Thyroid gland (tissue), 4 donors: Measurements from ENCODE around the gene CACNA1G. TPM values are rescaled to one million over a fixed set of nuclear protein-coding genes. Genes with fewer than 3 reads are reported as not detected.

ENCODE experiments used
- DNase-seq, 2 donors: peaks; one replicate each; pipeline ENCODE4 v3.0.0-alpha.2; 2019
- H3K27ac ChIP-seq, 3 donors: fragments of 200-600 bp; sonication (generic); 1 replicate in 2 of 3; 2 replicates in 1 of 3; pipeline ENCODE4 v1.5.1; 2016 to 2019; ENCODE audit warnings: mild to moderate bottlenecking in 1 of 3, moderate library complexity in 1 of 3
- H3K27me3 ChIP-seq: fragments of 200-600 bp; sonication (generic); one replicate; pipeline ENCODE4 v1.5.1; 2019
- H3K36me3 ChIP-seq, 2 donors: fragments of 200-600 bp; sonication (generic); one replicate each; pipeline ENCODE4 v1.5.1; 2016 to 2019
- H3K4me1 ChIP-seq, 2 donors: fragments of 200-600 bp; sonication (generic); one replicate each; pipeline ENCODE4 v1.5.1; 2017 to 2019
- H3K4me3 ChIP-seq, 3 donors: fragments of 200-600 bp; sonication (generic); replicated peaks in 1 of 3; 1 replicate in 2 of 3; 2 replicates in 1 of 3; pipeline ENCODE4 v1.5.1; 2016; ENCODE audit warnings: mild to moderate bottlenecking in 1 of 3
- H3K9me3 ChIP-seq: fragments of 200-600 bp; sonication (generic); one replicate; pipeline ENCODE4 v1.5.1; 2017
- CTCF ChIP-seq, 6 experiments: fragments of 200-600 bp in 3 of 6; fragments of 450-650 bp in 3 of 6; sonication (generic) in 3 of 6; IDR thresholded peaks; one replicate each; pipeline ENCODE4 v1.5.1; 2016 to 2019; ENCODE audit warnings: antibody characterized with exemption in 6 of 6, mild to moderate bottlenecking in 2 of 6, inconsistent platforms in 1 of 6, moderate library complexity in 1 of 6
- POLR2A ChIP-seq, 2 donors: fragments of 450-650 bp; IDR thresholded peaks; one replicate each; pipeline ENCODE4 v1.6.1; 2017; ENCODE audit warnings: antibody characterized with exemption in 2 of 2, mild to moderate bottlenecking in 2 of 2, moderate library complexity in 1 of 2
- WGBS, 2 donors: methylation state at CpG; one replicate each; pipeline ENCODE4 v1.1.5; 2017; 5-methylcytosine and 5-hydroxymethylcytosine counted together
- intact Hi-C: fragments of 100-400 bp; cut with DNase I; formaldehyde crosslinking; loops from one replicate; pipeline ENCODE4 v1.15.1; 2023
- total RNA-seq, 4 donors: library from RNA; depleted of rRNA; stranded (reverse); fragments of >200 nt; gene quantifications; one replicate each; pipeline ENCODE4 v1.2.3, GENCODE V29; 2016

Gene CACNA1G
- total RNA-seq, 4 donors from 2014 or later, result 0.13 to 3.3 (median 0.52) TPM

GRCh38 chr17:50675190-50675589 is 114.7 kb downstream of the CACNA1G start:
- TF ChIP-seq POLR2A (IDR thresholded peaks at IDR 0.05), result no peak
- no peak for TF ChIP-seq CTCF (IDR thresholded peaks at IDR 0.05)
- 59 to 68% methylated on average over 3 of the region's 3 CpGs for WGBS, 2 donors
- Histone ChIP-seq H3K4me1 (no peaks in the 10 kb centered on the region), H3K27ac (no peak overlapping the region), H3K9me3 (no peaks in the 10 kb centered on the region), H3K36me3 (no peaks in the 10 kb centered on the region), H3K27me3 (no peaks in the 10 kb centered on the region), H3K4me3 (no peak overlapping the region)
- no peak for DNase-seq
- intact Hi-C loops, result no loop called here

- intact Hi-C loops, result no loop called here
Measured at GRCh38 chr17:50675627-50676026, 115.1 kb downstream of the CACNA1G start.

GRCh38 chr17:50676065-50676975 is 115.8 kb downstream of the CACNA1G start:
- DNase-seq, result no peak
- H3K27me3 ChIP-seq, result no peaks in the 10 kb centered on the region
- no peaks in the 10 kb centered on the region for H3K4me1 ChIP-seq
- TF ChIP-seq POLR2A (IDR thresholded peaks at IDR 0.05) (no peak), CTCF (IDR thresholded peaks at IDR 0.05) (no peak)
- intact Hi-C loops, result no loop called here
- H3K36me3 ChIP-seq, result no peaks in the 10 kb centered on the region
- no peak overlapping the region for H3K27ac ChIP-seq
- H3K9me3 ChIP-seq, result no peaks in the 10 kb centered on the region
- no peak overlapping the region for H3K4me3 ChIP-seq
- WGBS, 2 donors, result 87 to 92% methylated on average over 22 to 24 of the region's 24 CpGs

More at GRCh38 chr17:50675627-50676026, 115.1 kb downstream of the CACNA1G start:
- DNase-seq, result no peak
- Histone ChIP-seq H3K4me1 (no peaks in the 10 kb centered on the region), H3K4me3 (no peak overlapping the region), H3K27ac (no peak overlapping the region), H3K27me3 (no peaks in the 10 kb centered on the region), H3K36me3 (no peaks in the 10 kb centered on the region), H3K9me3 (no peaks in the 10 kb centered on the region)
- 95 to 99% methylated on average over 7 of the region's 7 CpGs for WGBS, 2 donors
- TF ChIP-seq CTCF (IDR thresholded peaks at IDR 0.05) (no peak), POLR2A (IDR thresholded peaks at IDR 0.05) (no peak)

Other genes with a start within 250 kb of the CACNA1G start
- 10 to 100 TPM; 22.4 to 33.4 (median 28.8) TPM for gene XYLT2, start 214.6 kb upstream of the CACNA1G start, total RNA-seq
- 100 to 1,000 TPM in 1 of 4 donors, 10 to 100 TPM in 3; 44.6 to 115 (median 80.8) TPM for gene MRPL27, start 187.5 kb upstream of the CACNA1G start, total RNA-seq
- gene EME1, start 187.5 kb upstream of the CACNA1G start, total RNA-seq, result under 1 TPM in 2 of 4 donors, not detected in 2; 0.27 to 0.93 TPM
- gene LRRC59, start 163.2 kb upstream of the CACNA1G start, total RNA-seq, result 10 to 100 TPM; 57.4 to 91.0 (median 77.5) TPM
- 100 to 1,000 TPM in 3 of 4 donors, 10 to 100 TPM in 1; 97.3 to 193 (median 143) TPM for gene ACSF2, start 134.5 kb upstream of the CACNA1G start, total RNA-seq
- gene CHAD, start 91.8 kb upstream of the CACNA1G start, total RNA-seq, result under 1 TPM in 1 of 4 donors, not detected in 3; 0.67 TPM
- gene RSAD1, start 81.9 kb upstream of the CACNA1G start, total RNA-seq, result 10 to 100 TPM; 30.2 to 50.1 (median 34.7) TPM
- gene MYCBPAP, start 52.3 kb upstream of the CACNA1G start, total RNA-seq, result 1 to 10 TPM in 3 of 4 donors, under 1 TPM in 1; 0.78 to 3.2 (median 1.6) TPM
- 10 to 100 TPM in 1 of 4 donors, 1 to 10 TPM in 1, under 1 TPM in 1, not detected in 1; 0.63 to 31.6 (median 3.5) TPM for gene EPN3, start 28.0 kb upstream of the CACNA1G start, total RNA-seq
- gene SPATA20, start 13.5 kb upstream of the CACNA1G start, total RNA-seq, result 100 to 1,000 TPM in 3 of 4 donors, 10 to 100 TPM in 1; 94.9 to 177 (median 125) TPM
- 100 to 1,000 TPM in 2 of 4 donors, 10 to 100 TPM in 2; 51.0 to 189 (median 131) TPM for gene ABCC3, start 74.2 kb downstream of the CACNA1G start, total RNA-seq
- 10 to 100 TPM; 29.4 to 40.2 (median 35.1) TPM for gene ANKRD40, start 147.2 kb downstream of the CACNA1G start, total RNA-seq
- gene LUC7L3, start 158.9 kb downstream of the CACNA1G start, total RNA-seq, result 100 to 1,000 TPM in 2 of 4 donors, 10 to 100 TPM in 2; 75.2 to 199 (median 140) TPM
- not detected for gene ANKRD40CL, start 206.8 kb downstream of the CACNA1G start, total RNA-seq